Mesendoderm (in vitro differentiated cells): ENCODE measurements around the gene FMO5.
"Not testable (repeated sequence)": the region's sequence is repeated elsewhere in the genome, so short reads cannot be mapped to it uniquely, and the experiment has no call there.

Source experiments
- DNase-seq: peaks from one replicate; pipeline ENCODE4 v3.0.0; 2013
- H2AK5ac ChIP-seq: 2 replicates; pipeline ENCODE4 v1.6.1; 2013; ENCODE audit warnings: low read length, inconsistent platforms
- H2BK120ac ChIP-seq: 2 replicates; pipeline ENCODE4 v1.6.1; 2013; ENCODE audit warnings: low read depth, mild to moderate bottlenecking, low read length, moderate library complexity, mixed read lengths
- H2BK15ac ChIP-seq: replicated peaks from 2 replicates; pipeline ENCODE4 v1.6.1; 2013; ENCODE audit warnings: low read depth, mild to moderate bottlenecking, moderate library complexity
- H2BK5ac ChIP-seq: 2 replicates; pipeline ENCODE4 v1.6.1; 2013; ENCODE audit warnings: low read length, inconsistent platforms
- H3K18ac ChIP-seq: 2 replicates; pipeline ENCODE4 v1.6.1; 2013; ENCODE audit warnings: mild to moderate bottlenecking, low read length, mixed read lengths
- H3K23ac ChIP-seq: one replicate; pipeline ENCODE4 v1.6.1; 2013; ENCODE audit warnings: low read length
- H3K27ac ChIP-seq: 2 replicates; pipeline ENCODE4 v1.5.1; 2013; ENCODE audit warnings: low read depth, mild to moderate bottlenecking, inconsistent platforms, low read length, moderate library complexity
- H3K27me3 ChIP-seq: 2 replicates; pipeline ENCODE4 v1.6.1; 2013; ENCODE audit warnings: low read length, control low read depth, mild to moderate bottlenecking, inconsistent platforms; ENCODE audit not compliant: insufficient read depth, poor library complexity
- H3K36me3 ChIP-seq: 2 replicates; pipeline ENCODE4 v1.6.1; 2013; ENCODE audit warnings: low read length, inconsistent platforms; ENCODE audit not compliant: control insufficient read depth, insufficient read depth
- H3K4ac ChIP-seq: one replicate; pipeline ENCODE4 v1.6.1; 2013; ENCODE audit warnings: low read depth, mild to moderate bottlenecking, low read length, moderate library complexity
- H3K4me1 ChIP-seq: 2 replicates; pipeline ENCODE4 v1.6.1; 2013; ENCODE audit warnings: low read depth, low read length, inconsistent platforms; ENCODE audit not compliant: control insufficient read depth
- H3K4me2 ChIP-seq: 2 replicates; pipeline ENCODE4 v1.6.1; 2013; ENCODE audit warnings: low read length
- H3K4me3 ChIP-seq: 2 replicates; pipeline ENCODE4 v1.5.1; 2013; ENCODE audit warnings: mild to moderate bottlenecking, low read length
- H3K56ac ChIP-seq: one replicate; pipeline ENCODE4 v1.6.1; 2013; ENCODE audit warnings: low read length
- H3K79me1 ChIP-seq: 2 replicates; pipeline ENCODE4 v1.6.1; 2013; ENCODE audit warnings: low read length, inconsistent platforms
- H3K79me2 ChIP-seq: 2 replicates; pipeline ENCODE4 v1.6.1; 2013; ENCODE audit warnings: mild to moderate bottlenecking, low read length; ENCODE audit not compliant: control insufficient read depth, insufficient read depth
- H3K9ac ChIP-seq: 2 replicates; pipeline ENCODE4 v1.6.1; 2013; ENCODE audit warnings: low read length, inconsistent platforms
- H4K5ac ChIP-seq: one replicate; pipeline ENCODE4 v1.6.1; 2013; ENCODE audit warnings: low read length
- H4K8ac ChIP-seq: one replicate; pipeline ENCODE4 v1.6.1; 2013; ENCODE audit warnings: low read depth, mild to moderate bottlenecking, control low read depth, low read length, moderate library complexity
- WGBS: extraction: QIAGEN DNeasy Blood & Tissue Kit; methylation state at CpG from one replicate; pipeline ENCODE4 v1.1.7; 2013; ENCODE audit warnings: low lambda C conversion rate, missing lambda C conversion rate; ENCODE audit not compliant: insufficient coverage; ENCODE audit errors: extremely low coverage; 5-methylcytosine and 5-hydroxymethylcytosine counted together

The FMO5 gene

DNA sequence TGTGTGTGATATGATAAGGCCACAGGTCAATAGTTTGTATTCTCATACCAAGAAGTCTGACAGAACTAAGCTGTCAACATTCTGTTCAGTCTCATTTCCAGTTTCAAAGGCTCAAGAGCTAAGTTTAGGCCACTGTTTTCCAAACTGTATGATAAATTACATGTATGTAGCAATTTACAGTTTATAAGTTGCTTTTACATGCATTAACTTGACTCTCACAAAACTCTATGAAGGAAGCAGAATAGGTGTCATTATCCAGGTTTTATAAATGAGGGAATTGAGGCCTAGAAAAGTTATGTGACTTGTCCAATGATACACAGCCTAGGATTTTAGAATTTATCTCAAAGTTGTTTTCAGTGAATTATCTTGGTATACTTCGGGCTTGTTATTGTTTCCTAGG lies 23.4 kb downstream of the FMO5 start:
- Histone ChIP-seq H3K4ac (no peak overlapping the region), H2BK15ac (no peak overlapping the region), H4K8ac (no peak overlapping the region), H3K79me1 (no peaks in the 10 kb centered on the region), H3K18ac (no peak overlapping the region), H3K9ac (no peak overlapping the region), H4K5ac (no peak overlapping the region), H3K4me2 (no peak overlapping the region), H2BK120ac (no peak overlapping the region), H3K27me3 (no peaks in the 10 kb centered on the region), H3K4me3 (no peak overlapping the region), H2AK5ac (no peak overlapping the region), H3K4me1 (no peaks in the 10 kb centered on the region), H3K79me2 (no peaks in the 10 kb centered on the region), H3K27ac (no peak overlapping the region), H3K36me3 (no peaks in the 10 kb centered on the region), H3K56ac (no peak overlapping the region), H2BK5ac (no peak overlapping the region), H3K23ac (no peak overlapping the region)
- no CpG with 5 or more reads among the region's 1 CpG for WGBS
- DNase-seq, result no peak

- Histone ChIP-seq H3K79me1 (no peaks in the 10 kb centered on the region), H3K9ac (no peak overlapping the region), H2BK120ac (no peak overlapping the region), H3K27ac (no peak overlapping the region), H4K8ac (no peak overlapping the region), H3K56ac (no peak overlapping the region), H3K23ac (no peak overlapping the region), H3K79me2 (no peaks in the 10 kb centered on the region), H3K18ac (no peak overlapping the region), H3K4me3 (no peak overlapping the region), H3K4me2 (no peak overlapping the region), H3K27me3 (no peaks in the 10 kb centered on the region), H2AK5ac (no peak overlapping the region), H2BK5ac (no peak overlapping the region), H2BK15ac (no peak overlapping the region), H3K36me3 (no peaks in the 10 kb centered on the region), H3K4me1 (no peaks in the 10 kb centered on the region), H3K4ac (no peak overlapping the region), H4K5ac (no peak overlapping the region)
- no CpG with 5 or more reads among the region's 4 CpGs for WGBS
- no peak for DNase-seq
Observed at GRCh38 chr1:147201276-147201675, 23.9 kb downstream of the FMO5 start.

GRCh38 chr1:147197324-147197723 lies 27.8 kb downstream of the FMO5 start:
- H3K23ac ChIP-seq, H3K4me1 ChIP-seq, H4K5ac ChIP-seq, H3K36me3 ChIP-seq, H3K56ac ChIP-seq, H3K4me3 ChIP-seq, H3K79me1 ChIP-seq, H3K18ac ChIP-seq, H3K79me2 ChIP-seq, H2AK5ac ChIP-seq, H2BK5ac ChIP-seq, DNase-seq, H4K8ac ChIP-seq, H3K9ac ChIP-seq, H3K4me2 ChIP-seq, H3K4ac ChIP-seq, H2BK120ac ChIP-seq, H2BK15ac ChIP-seq, H3K27ac ChIP-seq, H3K27me3 ChIP-seq: not testable (repeated sequence)
- WGBS, result no CpG with 5 or more reads among the region's 3 CpGs

DNA sequence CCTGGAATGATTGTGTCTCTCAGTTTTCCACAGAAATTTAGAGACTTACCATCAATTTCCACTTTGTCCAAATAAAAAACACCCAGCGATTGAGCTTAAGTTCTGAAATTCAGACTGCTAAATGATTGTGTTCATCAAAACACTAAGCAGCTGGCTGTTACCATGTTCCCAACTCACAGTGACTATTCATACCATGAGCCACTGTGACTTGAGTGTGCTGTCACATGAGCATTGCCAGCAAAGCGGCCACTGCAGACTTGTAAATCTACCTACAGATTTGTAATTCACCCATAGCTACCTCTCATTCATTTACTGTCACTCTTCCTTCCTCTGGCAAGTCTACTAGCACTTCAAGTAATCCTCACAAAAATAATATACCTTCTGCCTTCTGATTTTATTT lies 35.6 kb downstream of the FMO5 start:
- Histone ChIP-seq H3K23ac (no peak overlapping the region), H3K18ac (no peak overlapping the region), H3K4me1 (no peaks in the 10 kb centered on the region), H3K27ac (no peak overlapping the region), H3K4me2 (no peak overlapping the region), H3K4ac (no peak overlapping the region), H3K56ac (no peak overlapping the region), H3K36me3 (no peaks in the 10 kb centered on the region), H3K27me3 (no peaks in the 10 kb centered on the region), H2BK5ac (no peak overlapping the region), H4K8ac (no peak overlapping the region), H2AK5ac (no peak overlapping the region), H3K4me3 (no peak overlapping the region), H3K79me1 (no peaks in the 10 kb centered on the region), H4K5ac (no peak overlapping the region), H3K79me2 (no peaks in the 10 kb centered on the region), H3K9ac (no peak overlapping the region), H2BK120ac (no peak overlapping the region), H2BK15ac (no peak overlapping the region)
- no peak for DNase-seq
- WGBS, result no CpG with 5 or more reads among the region's 2 CpGs

DNA sequence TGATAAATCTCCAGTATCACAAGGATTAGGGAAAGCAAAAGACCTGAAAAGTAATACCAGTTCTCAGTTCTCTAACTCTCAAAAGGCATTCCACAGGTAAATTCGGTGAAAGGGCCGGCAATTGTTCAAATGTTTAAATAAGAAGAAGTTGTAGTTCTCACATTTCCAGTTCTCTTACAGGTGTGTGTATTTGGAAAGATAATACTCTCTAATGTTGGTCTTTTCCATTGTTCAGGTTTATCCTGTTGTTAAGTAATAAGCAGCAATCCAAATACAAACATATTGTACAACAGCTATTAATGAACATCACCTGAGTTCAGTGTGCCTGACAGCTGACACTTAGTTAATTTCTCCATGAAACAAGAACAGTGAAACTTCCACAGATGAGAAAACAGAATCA lies 39.7 kb downstream of the FMO5 start:
- Histone ChIP-seq H3K56ac (no peak overlapping the region), H3K4me1 (no peaks in the 10 kb centered on the region), H2BK120ac (no peak overlapping the region), H3K36me3 (no peaks in the 10 kb centered on the region), H4K5ac (no peak overlapping the region), H2AK5ac (no peak overlapping the region), H3K18ac (no peak overlapping the region), H3K4me3 (no peak overlapping the region), H3K27me3 (no peaks in the 10 kb centered on the region), H4K8ac (no peak overlapping the region), H3K79me2 (no peaks in the 10 kb centered on the region), H3K79me1 (no peaks in the 10 kb centered on the region), H3K9ac (no peak overlapping the region), H2BK15ac (no peak overlapping the region), H3K4me2 (no peak overlapping the region), H2BK5ac (no peak overlapping the region), H3K4ac (no peak overlapping the region), H3K27ac (no peak overlapping the region), H3K23ac (no peak overlapping the region)
- no CpG with 5 or more reads among the region's 2 CpGs for WGBS
- no peak for DNase-seq

- H3K4me1 ChIP-seq, result peaks cover 2% of the 10 kb centered on the region
- H3K79me1 ChIP-seq, result no peaks in the 10 kb centered on the region
- H3K27ac ChIP-seq, result no peak overlapping the region
- no peak overlapping the region for H3K23ac ChIP-seq
- H3K79me2 ChIP-seq, result no peaks in the 10 kb centered on the region
- no peak overlapping the region for H2AK5ac ChIP-seq
- H3K4me2 ChIP-seq, result no peak overlapping the region
- no peak overlapping the region for H2BK15ac ChIP-seq
- no peak overlapping the region for H3K18ac ChIP-seq
- H3K4me3 ChIP-seq, result no peak overlapping the region
- DNase-seq, result no peak
- H3K27me3 ChIP-seq, result no peaks in the 10 kb centered on the region
- H3K36me3 ChIP-seq, result no peaks in the 10 kb centered on the region
- H2BK120ac ChIP-seq, result no peak overlapping the region
- no peak overlapping the region for H3K4ac ChIP-seq
- no peak overlapping the region for H3K9ac ChIP-seq
- no peak overlapping the region for H2BK5ac ChIP-seq
- no peak overlapping the region for H3K56ac ChIP-seq
- no CpG with 5 or more reads among the region's 36 CpGs for WGBS
- no peak overlapping the region for H4K8ac ChIP-seq
- no peak overlapping the region for H4K5ac ChIP-seq
Observed at GRCh38 chr1:147177611-147178380, 47.3 kb downstream of the FMO5 start.
